Measurements from ENCODE around the gene WDFY1. TPM values are rescaled to one million over a fixed set of nuclear protein-coding genes. Genes with fewer than 3 reads are reported as not detected.
A peak's percentile ranks its signal among the peaks of the same experiment; 100 is the strongest.

The WDFY1 gene
- total and polyA plus RNA-seq, 2 donors (not counting 3 experiments of a cell fraction or from before 2014, with no cell fraction given) = 54.7 to 68.7 TPM

- FAIRE-seq (peak; percentile 81), DNase-seq (ENCODE audit: low read depth, low spot score) (peak; percentile 83)
- peak overlapping the region; percentile 38 for H3K27ac ChIP-seq (ENCODE audit: insufficient read depth, low read depth, low read length)
- CTCF ChIA-PET = interaction anchor here (0.7 to 2.7 kb wide), 9 partner anchors 11 to 126 kb away, joined by 3 to 13 read pairs (median 5); partner anchors contain the start of gene WDFY1
- H3K9me3 ChIP-seq (replicated peaks; ENCODE audit: control insufficient read depth, insufficient read depth, low read length) = peaks cover 4% of the 10 kb centered on the region
- no peaks in the 10 kb centered on the region for H3K27me3 ChIP-seq (ENCODE audit: control insufficient read depth in 2 of 2, insufficient read depth in 2 of 2, low read length in 2 of 2)
- TF ChIP-seq POLR2A (IDR thresholded peaks at IDR 0.05; ENCODE audit: low read depth, low read length) (no peak), EZH2 (IDR thresholded peaks at IDR 0.05; ENCODE audit: borderline replicate concordance, low read depth, low read length, severe bottlenecking) (no peak), JUN (IDR thresholded peaks at IDR 0.05; ENCODE audit: borderline replicate concordance, insufficient read depth, insufficient read length, low read depth) (peak; percentile 67), MAX (IDR thresholded peaks at IDR 0.05; ENCODE audit: insufficient read depth, insufficient read length) (no peak), MYC (IDR thresholded peaks at IDR 0.05; ENCODE audit: low read depth, low read length) (no peak), FOS (IDR thresholded peaks at IDR 0.05; ENCODE audit: borderline replicate concordance, insufficient read depth, low read length) (peak; percentile 58), GATA2 (IDR thresholded peaks at IDR 0.05; ENCODE audit: insufficient read depth, insufficient read length, low read depth, low read length) (no peak), POLR2AphosphoS5 (IDR thresholded peaks at IDR 0.05; ENCODE audit: insufficient read depth, low read depth, low read length) (no peak)
- peak overlapping the region; percentile 73 for H3K4me2 ChIP-seq (ENCODE audit: insufficient read depth, low read length)
- H3K9me1 ChIP-seq (replicated peaks; ENCODE audit: control insufficient read depth, extremely low read depth, insufficient read depth, low read length) = no peaks in the 10 kb centered on the region
- no peaks in the 10 kb centered on the region for H4K20me1 ChIP-seq (replicated peaks; ENCODE audit: control insufficient read depth, extremely low read depth, insufficient read depth, low read length)
- peak overlapping the region in 1 of 3 experiments; percentile 15 for H3K4me3 ChIP-seq (replicated peaks in 1 of 3; ENCODE audit: insufficient read depth in 1 of 3, low read depth in 1 of 3, low read length in 3 of 3)
- peak overlapping the region; percentile 22 for H3K9ac ChIP-seq (replicated peaks; ENCODE audit: extremely low read depth, insufficient read depth, low read length)
- H3K4me1 ChIP-seq (ENCODE audit: control insufficient read depth, extremely low read depth, insufficient read depth, low read length) = peaks cover 61% of the 10 kb centered on the region
- intact Hi-C loops (cut with micrococcal nuclease) = loop anchor here (1.0 kb wide), 3 partner anchors 12 to 33 kb away; partner anchors contain the start of gene MRPL44
- BruUV-seq (replicated peaks) = no TSS peak
- H3K36me3 ChIP-seq (ENCODE audit: control insufficient read depth in 2 of 2, extremely low read depth in 1 of 2, insufficient read depth in 2 of 2, low read length in 2 of 2) = no peaks in the 10 kb centered on the region
- dilution Hi-C loops (cut with MboI; ENCODE audit: extremely low pct_ligation_motif_present, low sequenced_read_pairs) = no loop called here
- POLR2A ChIA-PET = no interaction called here
- H3K79me2 ChIP-seq (ENCODE audit: control insufficient read depth, insufficient read depth, low read length) = peaks cover 79% of the 10 kb centered on the region
- no peak overlapping the region for H2AFZ ChIP-seq (ENCODE audit: low read depth, low read length)
Observed at GRCh38 chr2:223923976-223924375, 21.2 kb downstream of the WDFY1 start.

- POLR2A ChIA-PET = no interaction called here
- H3K9ac ChIP-seq (replicated peaks; ENCODE audit: extremely low read depth, insufficient read depth, low read length) = no peak overlapping the region
- H3K4me3 ChIP-seq (replicated peaks in 1 of 3; ENCODE audit: insufficient read depth in 1 of 3, low read depth in 1 of 3, low read length in 3 of 3) = no peak overlapping the region
- H3K36me3 ChIP-seq (ENCODE audit: control insufficient read depth in 2 of 2, extremely low read depth in 1 of 2, insufficient read depth in 2 of 2, low read length in 2 of 2) = no peaks in the 10 kb centered on the region
- no peaks in the 10 kb centered on the region for H3K9me1 ChIP-seq (replicated peaks; ENCODE audit: control insufficient read depth, extremely low read depth, insufficient read depth, low read length)
- H3K27ac ChIP-seq (ENCODE audit: insufficient read depth, low read depth, low read length) = no peak overlapping the region
- CTCF ChIA-PET = interaction anchor here (1.5 kb wide), 1 partner anchor 9 kb away, joined by 3 read pairs; no protein-coding TSS in a partner anchor
- H4K20me1 ChIP-seq (replicated peaks; ENCODE audit: control insufficient read depth, extremely low read depth, insufficient read depth, low read length) = no peaks in the 10 kb centered on the region
- peaks cover 70% of the 10 kb centered on the region for H3K4me1 ChIP-seq (ENCODE audit: control insufficient read depth, extremely low read depth, insufficient read depth, low read length)
- no TSS peak for BruUV-seq (replicated peaks)
- dilution Hi-C loops (cut with MboI; ENCODE audit: extremely low pct_ligation_motif_present, low sequenced_read_pairs) (no loop called here), intact Hi-C loops (cut with micrococcal nuclease) (no loop called here)
- H2AFZ ChIP-seq (ENCODE audit: low read depth, low read length) = no peak overlapping the region
- no peak overlapping the region for H3K4me2 ChIP-seq (ENCODE audit: insufficient read depth, low read length)
- FAIRE-seq (no peak), DNase-seq (ENCODE audit: low read depth, low spot score) (no peak)
- H3K79me2 ChIP-seq (ENCODE audit: control insufficient read depth, insufficient read depth, low read length) = peaks cover 68% of the 10 kb centered on the region
- no peaks in the 10 kb centered on the region for H3K27me3 ChIP-seq (ENCODE audit: control insufficient read depth in 2 of 2, insufficient read depth in 2 of 2, low read length in 2 of 2)
- TF ChIP-seq CTCF (IDR thresholded peaks at IDR 0.05; ENCODE audit: extremely low read depth in 1 of 2, insufficient read depth in 1 of 2, low read depth in 1 of 2, low read length in 2 of 2) = no peak
- TF ChIP-seq POLR2A (IDR thresholded peaks at IDR 0.05; ENCODE audit: low read depth, low read length) = no peak
- no peak for TF ChIP-seq POLR2AphosphoS5 (IDR thresholded peaks at IDR 0.05; ENCODE audit: insufficient read depth, low read depth, low read length)
- H3K9me3 ChIP-seq (replicated peaks; ENCODE audit: control insufficient read depth, insufficient read depth, low read length) = peaks cover 4% of the 10 kb centered on the region
Observed at GRCh38 chr2:223922308-223922707, 22.8 kb downstream of the WDFY1 start.

Data from endothelial cell of umbilical vein (primary cell).